GM12878 (cell line): ENCODE measurements around the gene PTGR1. TPM values are rescaled to one million over a fixed set of nuclear protein-coding genes. Genes with fewer than 3 reads are reported as not detected.

Experiments used
- ATAC-seq: fragments of 200-7000 bp; cut with Tn5 transposase; 3 replicates; pipeline ENCODE4 v1.9.1; 2020; ENCODE audit warnings: mild to moderate bottlenecking, moderate library complexity
- BruUV-seq: library from RNA; stranded (reverse); fragments of 400-500 nt; replicated peaks from 2 replicates; lab custom pipeline; 2021; lab: Mats Ljungman, UMichigan
- CTCF ChIA-PET: fragments of 300-600 bp; sonication (Branson Sonifier 250); formaldehyde crosslinking; extraction: SDS; loops from one replicate; lab custom pipeline; 2021; ENCODE audit warnings: inconsistent platforms; lab: Yijun Ruan, JAX
- POLR2A ChIA-PET: fragments of 350-600 bp; formaldehyde crosslinking; extraction: SDS; loops from one replicate; lab custom pipeline; 2021; ENCODE audit warnings: inconsistent platforms; lab: Charles Lee
- RAD21 ChIA-PET: fragments of 300-600 bp; sonication (Branson Sonifier 250); formaldehyde crosslinking; loops from one replicate; lab custom pipeline; 2023; ENCODE audit warnings: antibody characterized with exemption; ENCODE audit not compliant: unreplicated experiment; lab: Charles Lee
- SMC1A ChIA-PET: fragments of 300-600 bp; sonication (Branson Sonifier 250); formaldehyde crosslinking; loops from one replicate; lab custom pipeline; 2023; ENCODE audit not compliant: unreplicated experiment, uncharacterized antibody; lab: Charles Lee
- DNase-seq: peaks from one replicate; pipeline ENCODE4 v3.0.0-alpha.2; 2011; ENCODE audit warnings: low read depth, low spot score
- FAIRE-seq: peaks from 3 replicates; lab custom pipeline; 2011; peaks lifted over from hg19 to GRCh38; lab: Jason Lieb, UNC
- H2AFZ ChIP-seq: 2 replicates; pipeline ENCODE4 v1.6.0; 2011; ENCODE audit warnings: low read depth, low read length, control low read depth; ENCODE audit not compliant: control insufficient read depth
- H3K27ac ChIP-seq: 2 replicates; pipeline ENCODE4 v1.5.1; 2011; ENCODE audit warnings: control low read depth; ENCODE audit not compliant: control insufficient read depth, insufficient read depth
- H3K27me3 ChIP-seq, 2 experiments: replicated peaks in 1 of 2; 2 replicates each; pipeline versions ENCODE4 v1.6.0 to v1.6.1; 2011; ENCODE audit warnings: low read length in 1 of 2; ENCODE audit not compliant: control insufficient read depth in 2 of 2, insufficient read depth in 2 of 2
- H3K36me3 ChIP-seq, 2 experiments: 2 replicates each; pipeline ENCODE4 v1.5.1; 2011; ENCODE audit warnings: low read length in 1 of 2; ENCODE audit not compliant: control insufficient read depth in 2 of 2, insufficient read depth in 2 of 2
- H3K4me1 ChIP-seq: 2 replicates; pipeline ENCODE4 v1.6.1; 2011; ENCODE audit warnings: mild to moderate bottlenecking, low read length, moderate library complexity, mixed read lengths; ENCODE audit not compliant: control insufficient read depth, insufficient read depth
- H3K4me2 ChIP-seq: 2 replicates; pipeline ENCODE4 v1.6.0; 2011; ENCODE audit warnings: control low read depth; ENCODE audit not compliant: control insufficient read depth, insufficient read depth
- H3K4me3 ChIP-seq: fragments of 200-600 bp; sonication (generic); 2 replicates; pipeline ENCODE4 v1.5.1; 2016
- H3K79me2 ChIP-seq: 2 replicates; pipeline ENCODE4 v1.6.0; 2011; ENCODE audit warnings: low read length; ENCODE audit not compliant: control insufficient read depth, insufficient read depth
- H3K9ac ChIP-seq: 2 replicates; pipeline ENCODE4 v1.8.0; 2011; ENCODE audit warnings: low read length, control low read depth, mixed read lengths; ENCODE audit not compliant: control insufficient read depth, insufficient read depth
- H3K9me3 ChIP-seq: replicated peaks from 3 replicates; pipeline ENCODE4 v1.5.1; 2011; ENCODE audit warnings: mild to moderate bottlenecking, low read length; ENCODE audit not compliant: control insufficient read depth, insufficient read depth
- H4K20me1 ChIP-seq: 2 replicates; pipeline ENCODE4 v1.6.0; 2011; ENCODE audit not compliant: control insufficient read depth, insufficient read depth
- ATF3 ChIP-seq: IDR thresholded peaks from 2 replicates; pipeline ENCODE4 v1.6.1; 2011; ENCODE audit warnings: low read depth, mild to moderate bottlenecking, low read length, moderate library complexity, borderline replicate concordance; ENCODE audit errors: extremely low read depth
- CBX5 ChIP-seq: sonication (generic); IDR thresholded peaks from 2 replicates; pipeline ENCODE4 v1.6.1; 2016; ENCODE audit warnings: low read depth, moderate library complexity, mild to moderate bottlenecking, inconsistent platforms
- EZH2 ChIP-seq: IDR thresholded peaks from 2 replicates; pipeline ENCODE4 v1.6.1; 2012; ENCODE audit warnings: low read depth, mild to moderate bottlenecking, control low read depth, inconsistent platforms, low read length, borderline replicate concordance; ENCODE audit not compliant: control insufficient read depth
- HSF1 ChIP-seq: fragments of 150-350 bp; IDR thresholded peaks from 2 replicates; pipeline ENCODE4 v1.6.1; 2014; ENCODE audit warnings: mild to moderate bottlenecking, low read depth, low read length
- RBBP5 ChIP-seq: fragments of 200-600 bp; sonication (generic); conservative IDR thresholded peaks from 2 replicates; pipeline ENCODE4 v1.6.1; 2016
- WGBS: methylation state at CpG from one replicate; pipeline ENCODE4 v1.1.6; 2016; ENCODE audit warnings: low lambda C conversion rate; ENCODE audit not compliant: insufficient replicate concordance, insufficient coverage; ENCODE audit errors: missing lambda C conversion rate; 5-methylcytosine and 5-hydroxymethylcytosine counted together
- in situ Hi-C: fragments of 300-500 bp; cut with MboI; formaldehyde crosslinking; loops from 9 replicates; pipeline ENCODE4 v1.14.3; 2018; ENCODE audit warnings: mixed read lengths
- intact Hi-C: fragments of 100-400 bp; cut with micrococcal nuclease; formaldehyde crosslinking; loops from one replicate; pipeline ENCODE4 v1.14.2; 2022; ENCODE audit not compliant: unreplicated experiment
- polyA plus RNA-seq, 11 experiments: library from polyadenylated mRNA; depleted of rRNA in 4 of 11; unstranded in 6 of 11; stranded (reverse) in 5 of 11; fragments of >200 nt; fragmentation: Nextera tagmentation in 4 of 11; fragmentation: Illumina TruSeq in 1 of 11; extraction: Ambion mirVana in 4 of 11; extraction: Trizol in 1 of 11; gene quantifications; 1 replicate in 1 of 11; 2 replicates in 10 of 11; pipeline versions ENCODE4 v1.2.1 to v1.2.3, GENCODE V29; 2011 to 2016; ENCODE audit warnings: inconsistent platforms in 2 of 11, missing spikeins in 2 of 11, low read depth in 1 of 11
- total RNA-seq, 4 experiments: library from RNA; depleted of rRNA in 3 of 4; stranded (reverse); fragments of >200 nt in 3 of 4; fragmentation: Illumina TruSeq in 1 of 4; extraction: Trizol in 1 of 4; gene quantifications; 2 replicates each; pipeline versions ENCODE4 v1.2.1 to v1.2.3, GENCODE V29; 2013 to 2021
- TF ChIP-seq, protein P1 (sequence below): fragments of 450-650 bp; conservative IDR thresholded peaks from 2 replicates; pipeline ENCODE4 v1.6.1; 2017; ENCODE audit warnings: mild to moderate bottlenecking, moderate library complexity
- TF ChIP-seq, protein P2 (sequence below): IDR thresholded peaks from 2 replicates; pipeline ENCODE4 v1.6.1; 2011; ENCODE audit warnings: borderline replicate concordance, low read depth, mild to moderate bottlenecking, moderate library complexity, low read length; ENCODE audit not compliant: insufficient read depth, poor library complexity, severe bottlenecking

The PTGR1 gene
- total and polyA plus RNA-seq, 10 of the 15 experiments (the other 5 are each of a cell fraction or from before 2014, with no cell fraction given) = 0.12 to 6.3 (median 2.8) TPM

GRCh38 chr9:111630964-111631213 is 31.4 kb upstream of the PTGR1 start (continued):
- no peak for TF ChIP-seq ATF3

DNA sequence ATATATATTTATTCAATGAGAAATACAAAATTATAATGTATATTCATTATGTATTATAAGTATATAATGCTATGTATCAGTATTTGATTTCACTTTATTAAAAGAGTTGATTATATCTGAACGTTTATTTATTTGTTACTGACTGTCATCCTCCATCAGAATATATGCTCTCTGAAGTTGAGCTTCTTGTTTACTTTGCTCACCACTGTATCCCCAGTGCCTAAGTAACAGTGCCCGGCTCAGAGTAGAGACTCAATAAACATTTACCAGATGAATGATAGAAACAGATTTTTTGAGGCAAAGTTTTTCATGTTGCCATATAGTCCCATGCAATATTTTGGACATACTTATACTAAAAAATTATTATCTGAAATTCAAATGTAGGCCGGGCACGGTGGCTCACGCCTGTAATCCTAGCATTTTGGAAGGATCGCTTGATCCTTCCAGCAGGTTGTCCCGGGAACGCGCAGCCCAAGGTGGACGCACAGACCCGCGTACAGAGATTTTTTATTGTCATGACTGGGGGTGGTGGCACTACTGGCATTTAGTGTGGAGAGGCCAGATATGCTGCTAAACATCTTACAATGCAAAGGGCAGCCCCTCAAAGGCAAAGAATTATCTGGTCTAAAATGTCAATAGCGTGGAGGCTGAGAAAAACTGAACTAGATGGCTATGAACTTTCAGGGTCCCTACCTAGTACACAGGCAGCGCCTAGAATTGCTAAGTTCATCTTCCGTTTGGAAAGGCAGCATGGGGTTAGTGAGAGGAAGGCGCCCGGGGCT is 30.9 kb upstream of the PTGR1 start:
- intact Hi-C loops = loop anchor here (2.0 to 10.0 kb wide), 4 partner anchors 32 to 1376 kb away; partner anchors contain the start of gene TXN
- Histone ChIP-seq H4K20me1 (no peaks in the 10 kb centered on the region), H3K9me3 (no peaks in the 10 kb centered on the region), H3K4me1 (no peaks in the 10 kb centered on the region; the same call in 1 of the 2 replicates), H3K9ac (peak overlapping the region; percentile 21), H3K36me3 (no peaks in the 10 kb centered on the region), H2AFZ (peak overlapping the region; percentile 99), H3K4me2 (peak overlapping the region; percentile 93), H3K79me2 (peaks cover 41% of the 10 kb centered on the region), H3K4me3 (peak overlapping the region; percentile 74), H3K27ac (peak overlapping the region; percentile 20; the same call in 1 of the 2 replicates), H3K27me3 (no peaks in the 10 kb centered on the region)
- POLR2A ChIA-PET = interaction anchor here (1.1 kb wide), 1 partner anchor 147 kb away, joined by 3 read pairs; the partner anchor contains the start of gene ECPAS
- RAD21 ChIA-PET = interaction anchor here (0.6 kb wide), 1 partner anchor 362 kb away, joined by 3 read pairs; no protein-coding TSS in a partner anchor
- FAIRE-seq (no peak), ATAC-seq (peak; percentile 35), DNase-seq (no peak)
- in situ Hi-C loops = no loop called here
- CTCF ChIA-PET = no interaction called here
- TF ChIP-seq CBX5 (0 out of 2 replicates have a peak, but pooled peaks have one; percentile 3), RBBP5 (no peak)
- SMC1A ChIA-PET = interaction anchor here (1.0 to 1.2 kb wide), 2 partner anchors 32 to 63 kb away, joined by 3 read pairs; no protein-coding TSS in a partner anchor
- no TSS peak for BruUV-seq
- 29% methylated on average over 17 of the region's 17 CpGs for WGBS

DNA sequence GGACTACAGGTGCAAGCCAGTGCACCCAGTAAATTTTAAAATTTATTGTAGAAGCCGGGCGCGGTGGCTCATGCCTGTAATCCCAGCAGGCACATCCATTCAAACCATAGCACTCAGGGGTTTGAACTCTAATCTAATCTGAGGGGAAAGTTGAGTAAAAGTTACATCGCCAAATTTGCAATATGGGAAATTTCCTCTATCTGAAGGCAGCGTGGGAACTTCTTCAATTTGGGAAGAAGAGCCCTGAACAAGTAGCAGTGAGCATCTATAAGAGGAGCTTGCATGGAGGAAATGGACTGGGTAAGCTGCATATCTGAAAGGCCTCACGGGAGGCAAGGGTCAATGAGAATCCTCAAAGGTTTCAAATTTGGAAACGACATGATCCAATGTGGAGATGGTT is 29.0 kb upstream of the PTGR1 start:
- in situ Hi-C loops = no loop called here
- 65% methylated on average over 7 of the region's 7 CpGs for WGBS
- peaks cover 22% of the 10 kb centered on the region for H3K79me2 ChIP-seq
- H3K36me3 ChIP-seq = no peaks in the 10 kb centered on the region
- H3K4me3 ChIP-seq = no peak overlapping the region
- no peaks in the 10 kb centered on the region for H3K9me3 ChIP-seq
- ChIA-PET RAD21 (interaction anchor here (0.9 kb wide), 1 partner anchor 447 kb away, joined by 3 read pairs; no protein-coding TSS in a partner anchor), SMC1A (no interaction called here), POLR2A (no interaction called here), CTCF (no interaction called here)
- H4K20me1 ChIP-seq = no peaks in the 10 kb centered on the region
- no peak overlapping the region for H3K9ac ChIP-seq
- no peaks in the 10 kb centered on the region for H3K4me1 ChIP-seq
- no peak overlapping the region for H3K4me2 ChIP-seq
- intact Hi-C loops = no loop called here
- ATAC-seq = no peak
- no peak for FAIRE-seq
- no TSS peak for BruUV-seq
- no peak overlapping the region for H2AFZ ChIP-seq
- H3K27me3 ChIP-seq = no peaks in the 10 kb centered on the region
- DNase-seq = no peak
- no peak overlapping the region for H3K27ac ChIP-seq
- TF ChIP-seq HSF1 = no peak
- TF ChIP-seq, protein P1, sequence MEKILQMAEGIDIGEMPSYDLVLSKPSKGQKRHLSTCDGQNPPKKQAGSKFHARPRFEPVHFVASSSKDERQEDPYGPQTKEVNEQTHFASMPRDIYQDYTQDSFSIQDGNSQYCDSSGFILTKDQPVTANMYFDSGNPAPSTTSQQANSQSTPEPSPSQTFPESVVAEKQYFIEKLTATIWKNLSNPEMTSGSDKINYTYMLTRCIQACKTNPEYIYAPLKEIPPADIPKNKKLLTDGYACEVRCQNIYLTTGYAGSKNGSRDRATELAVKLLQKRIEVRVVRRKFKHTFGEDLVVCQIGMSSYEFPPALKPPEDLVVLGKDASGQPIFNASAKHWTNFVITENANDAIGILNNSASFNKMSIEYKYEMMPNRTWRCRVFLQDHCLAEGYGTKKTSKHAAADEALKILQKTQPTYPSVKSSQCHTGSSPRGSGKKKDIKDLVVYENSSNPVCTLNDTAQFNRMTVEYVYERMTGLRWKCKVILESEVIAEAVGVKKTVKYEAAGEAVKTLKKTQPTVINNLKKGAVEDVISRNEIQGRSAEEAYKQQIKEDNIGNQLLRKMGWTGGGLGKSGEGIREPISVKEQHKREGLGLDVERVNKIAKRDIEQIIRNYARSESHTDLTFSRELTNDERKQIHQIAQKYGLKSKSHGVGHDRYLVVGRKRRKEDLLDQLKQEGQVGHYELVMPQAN = no peak
- TF ChIP-seq, protein P2, sequence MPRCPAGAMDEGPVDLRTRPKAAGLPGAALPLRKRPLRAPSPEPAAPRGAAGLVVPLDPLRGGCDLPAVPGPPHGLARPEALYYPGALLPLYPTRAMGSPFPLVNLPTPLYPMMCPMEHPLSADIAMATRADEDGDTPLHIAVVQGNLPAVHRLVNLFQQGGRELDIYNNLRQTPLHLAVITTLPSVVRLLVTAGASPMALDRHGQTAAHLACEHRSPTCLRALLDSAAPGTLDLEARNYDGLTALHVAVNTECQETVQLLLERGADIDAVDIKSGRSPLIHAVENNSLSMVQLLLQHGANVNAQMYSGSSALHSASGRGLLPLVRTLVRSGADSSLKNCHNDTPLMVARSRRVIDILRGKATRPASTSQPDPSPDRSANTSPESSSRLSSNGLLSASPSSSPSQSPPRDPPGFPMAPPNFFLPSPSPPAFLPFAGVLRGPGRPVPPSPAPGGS = no peak
- no peak for TF ChIP-seq EZH2
